Neural progenitor cell (in vitro differentiated cells): ENCODE results near the gene TMPRSS9. TPM values are rescaled to one million over a fixed set of nuclear protein-coding genes. Genes with fewer than 3 reads are reported as not detected.

Experiments used
- DNase-seq: peaks from one replicate; pipeline ENCODE4 v3.0.0-alpha.2; 2016; ENCODE audit warnings: low spot score
- H2AFZ ChIP-seq: fragments of 200-600 bp; sonication (generic); replicated peaks from 2 replicates; pipeline ENCODE4 v1.6.1; 2016; ENCODE audit warnings: antibody characterized with exemption
- H3F3A ChIP-seq: fragments of 200-600 bp; sonication (generic); 2 replicates; pipeline ENCODE4 v1.6.1; 2016; ENCODE audit warnings: antibody characterized with exemption, low read depth
- H3K27ac ChIP-seq: fragments of 200-600 bp; sonication (generic); 2 replicates; pipeline ENCODE4 v1.5.1; 2016; ENCODE audit warnings: mild to moderate bottlenecking
- H3K27me3 ChIP-seq: fragments of 200-600 bp; sonication (generic); 2 replicates; pipeline ENCODE4 v1.6.1; 2016; ENCODE audit warnings: mild to moderate bottlenecking, moderate library complexity
- H3K36me3 ChIP-seq: fragments of 200-600 bp; sonication (generic); 2 replicates; pipeline ENCODE4 v1.5.1; 2016
- H3K4me1 ChIP-seq: fragments of 200-600 bp; sonication (generic); 2 replicates; pipeline ENCODE4 v1.6.1; 2016; ENCODE audit warnings: mixed run types
- H3K4me2 ChIP-seq: fragments of 200-600 bp; sonication (generic); 2 replicates; pipeline ENCODE4 v1.6.1; 2016
- H3K4me3 ChIP-seq: fragments of 200-600 bp; sonication (generic); 2 replicates; pipeline ENCODE4 v1.5.1; 2016
- H3K79me2 ChIP-seq: fragments of 200-600 bp; sonication (generic); 2 replicates; pipeline ENCODE4 v1.6.1; 2016; ENCODE audit warnings: low read depth
- H3K9ac ChIP-seq: fragments of 200-600 bp; sonication (generic); 2 replicates; pipeline ENCODE4 v1.6.1; 2016
- H3K9me3 ChIP-seq: fragments of 200-600 bp; sonication (generic); 2 replicates; pipeline ENCODE4 v1.5.1; 2016; ENCODE audit warnings: low read depth
- H4K20me1 ChIP-seq: fragments of 200-600 bp; sonication (generic); 2 replicates; pipeline ENCODE4 v1.6.1; 2016; ENCODE audit warnings: low read depth
- H3K27ac Mint-ChIP-seq: 3 replicates; pipeline ENCODE4 v1.8.0; 2021; ENCODE audit warnings: mixed read lengths
- H3K27me3 Mint-ChIP-seq: 2 replicates; pipeline ENCODE4 v1.8.0; 2022; ENCODE audit warnings: low read depth, mild to moderate bottlenecking, inconsistent platforms, moderate library complexity, mixed read lengths; ENCODE audit not compliant: insufficient read depth
- H3K36me3 Mint-ChIP-seq: 3 replicates; pipeline ENCODE4 v1.8.0; 2021; ENCODE audit warnings: mixed read lengths
- H3K4me1 Mint-ChIP-seq: 3 replicates; pipeline ENCODE4 v1.8.0; 2021; ENCODE audit warnings: mixed read lengths
- H3K4me3 Mint-ChIP-seq: 3 replicates; pipeline ENCODE4 v1.8.0; 2021; ENCODE audit warnings: mild to moderate bottlenecking, moderate library complexity, mixed read lengths
- H3K9me3 Mint-ChIP-seq: 3 replicates; pipeline ENCODE4 v1.8.0; 2020; ENCODE audit warnings: mixed read lengths
- EZH2 ChIP-seq: fragments of 200-600 bp; sonication (generic); IDR thresholded peaks from 2 replicates; pipeline ENCODE4 v1.6.1; 2017; ENCODE audit warnings: antibody characterized with exemption, mild to moderate bottlenecking, moderate library complexity
- EZH2phosphoT487 ChIP-seq: fragments of 200-600 bp; sonication (generic); IDR thresholded peaks from 2 replicates; pipeline ENCODE4 v1.6.1; 2017; ENCODE audit warnings: antibody characterized with exemption
- total RNA-seq: library from RNA; depleted of rRNA; stranded (reverse); fragments of >200 nt; gene quantifications from 2 replicates; pipeline ENCODE4 v1.2.3, GENCODE V29; 2015; ENCODE audit warnings: low replicate concordance
- TF ChIP-seq, protein P1 (sequence below): fragments of 200-600 bp; sonication (generic); IDR thresholded peaks from 2 replicates; pipeline ENCODE4 v1.5.1; 2017; ENCODE audit warnings: antibody characterized with exemption, mild to moderate bottlenecking

The TMPRSS9 gene
- total RNA-seq, 1 donor from 2014 or later, result not detected

DNA sequence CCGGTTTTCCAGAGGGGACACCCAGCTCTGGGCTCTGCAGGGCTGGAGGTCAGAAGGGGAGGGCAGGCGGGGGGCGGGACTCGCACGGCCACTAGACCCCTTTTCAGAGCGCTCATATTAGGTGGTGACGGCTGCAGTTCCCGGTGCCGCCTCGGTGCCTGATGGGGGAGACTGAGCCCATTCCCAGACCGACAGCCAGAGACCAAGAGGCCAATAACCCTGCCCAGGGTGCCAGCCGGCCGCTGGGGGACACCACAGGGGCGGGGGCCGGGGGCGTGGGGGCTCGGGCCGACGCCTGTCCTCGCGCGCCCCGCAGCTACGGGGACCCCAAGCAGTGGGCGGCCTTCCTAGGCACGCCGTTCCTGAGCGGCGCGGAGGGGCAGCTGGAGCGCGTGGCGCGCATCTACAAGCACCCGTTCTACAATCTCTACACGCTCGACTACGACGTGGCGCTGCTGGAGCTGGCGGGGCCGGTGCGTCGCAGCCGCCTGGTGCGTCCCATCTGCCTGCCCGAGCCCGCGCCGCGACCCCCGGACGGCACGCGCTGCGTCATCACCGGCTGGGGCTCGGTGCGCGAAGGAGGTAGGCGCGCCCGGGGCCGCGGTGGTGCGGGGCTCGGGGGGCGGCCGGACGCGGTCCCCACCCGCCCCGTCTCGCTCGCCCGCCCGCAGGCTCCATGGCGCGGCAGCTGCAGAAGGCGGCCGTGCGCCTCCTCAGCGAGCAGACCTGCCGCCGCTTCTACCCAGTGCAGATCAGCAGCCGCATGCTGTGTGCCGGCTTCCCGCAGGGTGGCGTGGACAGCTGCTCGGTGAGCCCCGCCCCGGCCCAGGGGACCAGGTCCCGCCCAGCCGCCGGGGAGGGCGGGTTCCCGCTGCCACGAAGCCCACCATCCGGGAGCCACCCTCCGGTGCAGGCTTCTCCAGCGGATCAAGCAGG, 64.9 kb downstream of the TMPRSS9 start:
- H2AFZ ChIP-seq, result no peak overlapping the region
- H3K4me1 ChIP-seq, result peaks cover 18% of the 10 kb centered on the region
- Mint-ChIP-seq H3K4me1 (peaks cover 11% of the 10 kb centered on the region), H3K9me3 (no peaks in the 10 kb centered on the region), H3K27ac (no peak overlapping the region), H3K36me3 (peaks cover 2% of the 10 kb centered on the region), H3K4me3 (peak overlapping the region; percentile 70), H3K27me3 (peaks cover 18% of the 10 kb centered on the region)
- H3K9me3 ChIP-seq, result no peaks in the 10 kb centered on the region
- H3K27ac ChIP-seq, result no peak overlapping the region
- peaks cover 41% of the 10 kb centered on the region for H4K20me1 ChIP-seq
- TF ChIP-seq, protein P1, sequence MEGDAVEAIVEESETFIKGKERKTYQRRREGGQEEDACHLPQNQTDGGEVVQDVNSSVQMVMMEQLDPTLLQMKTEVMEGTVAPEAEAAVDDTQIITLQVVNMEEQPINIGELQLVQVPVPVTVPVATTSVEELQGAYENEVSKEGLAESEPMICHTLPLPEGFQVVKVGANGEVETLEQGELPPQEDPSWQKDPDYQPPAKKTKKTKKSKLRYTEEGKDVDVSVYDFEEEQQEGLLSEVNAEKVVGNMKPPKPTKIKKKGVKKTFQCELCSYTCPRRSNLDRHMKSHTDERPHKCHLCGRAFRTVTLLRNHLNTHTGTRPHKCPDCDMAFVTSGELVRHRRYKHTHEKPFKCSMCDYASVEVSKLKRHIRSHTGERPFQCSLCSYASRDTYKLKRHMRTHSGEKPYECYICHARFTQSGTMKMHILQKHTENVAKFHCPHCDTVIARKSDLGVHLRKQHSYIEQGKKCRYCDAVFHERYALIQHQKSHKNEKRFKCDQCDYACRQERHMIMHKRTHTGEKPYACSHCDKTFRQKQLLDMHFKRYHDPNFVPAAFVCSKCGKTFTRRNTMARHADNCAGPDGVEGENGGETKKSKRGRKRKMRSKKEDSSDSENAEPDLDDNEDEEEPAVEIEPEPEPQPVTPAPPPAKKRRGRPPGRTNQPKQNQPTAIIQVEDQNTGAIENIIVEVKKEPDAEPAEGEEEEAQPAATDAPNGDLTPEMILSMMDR, result peak; percentile 49
- TF ChIP-seq EZH2phosphoT487, result no peak
- peaks cover 36% of the 10 kb centered on the region for H3F3A ChIP-seq
- H3K36me3 ChIP-seq, result no peaks in the 10 kb centered on the region
- peak; percentile 85 for DNase-seq
- H3K4me3 ChIP-seq, result peak overlapping the region; percentile 52
- peaks cover 25% of the 10 kb centered on the region for H3K79me2 ChIP-seq
- H3K27me3 ChIP-seq, result no peaks in the 10 kb centered on the region
- peak overlapping the region; percentile 82 for H3K4me2 ChIP-seq
- H3K9ac ChIP-seq, result no peak overlapping the region

DNA sequence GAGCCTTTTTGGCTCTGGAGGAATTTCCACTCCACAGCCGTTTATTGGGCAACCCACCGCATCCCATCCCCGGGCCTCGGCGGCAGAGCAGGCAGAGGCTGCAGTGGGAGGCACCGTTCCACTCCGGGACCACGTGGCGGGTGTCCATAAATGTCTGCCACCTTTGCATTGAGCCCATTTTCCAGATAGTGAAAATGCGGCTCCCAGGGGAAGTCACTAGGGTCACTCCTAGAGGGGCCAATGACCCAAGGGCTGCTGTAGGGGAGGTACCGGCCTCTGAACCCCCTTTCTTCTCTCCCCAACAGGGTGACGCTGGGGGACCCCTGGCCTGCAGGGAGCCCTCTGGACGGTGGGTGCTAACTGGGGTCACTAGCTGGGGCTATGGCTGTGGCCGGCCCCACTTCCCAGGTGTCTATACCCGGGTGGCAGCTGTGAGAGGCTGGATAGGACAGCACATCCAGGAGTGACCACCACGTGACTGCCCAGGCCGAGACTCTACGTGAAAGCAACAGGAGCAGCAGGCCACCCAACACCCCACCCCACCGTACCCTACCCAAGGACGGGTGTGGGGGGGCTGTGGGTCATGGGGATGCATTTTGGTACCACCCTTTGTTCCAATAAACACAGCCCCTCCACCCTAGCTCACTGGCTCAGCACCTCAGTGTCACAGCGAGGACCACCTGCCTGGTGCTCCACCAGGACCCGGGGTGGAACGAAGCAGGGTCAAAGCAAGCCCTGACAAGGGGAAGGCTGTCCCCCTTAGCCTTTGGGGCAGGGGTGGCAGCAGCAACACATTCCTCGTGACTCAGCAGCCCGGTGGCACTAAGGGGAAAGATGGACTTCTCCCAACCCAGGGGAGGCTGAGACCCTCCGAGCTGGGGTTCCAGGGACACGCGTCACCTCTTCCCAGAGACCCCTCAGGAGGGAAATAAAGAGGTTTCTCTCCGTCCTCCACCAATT, 65.8 kb downstream of the TMPRSS9 start:
- Histone ChIP-seq H3K36me3 (no peaks in the 10 kb centered on the region), H3K9ac (no peak overlapping the region), H3K4me1 (peaks cover 18% of the 10 kb centered on the region), H3K79me2 (peaks cover 25% of the 10 kb centered on the region), H3K27ac (no peak overlapping the region), H3K9me3 (no peaks in the 10 kb centered on the region), H3K4me3 (peak overlapping the region; percentile 81), H3K4me2 (peak overlapping the region; percentile 82), H4K20me1 (peaks cover 38% of the 10 kb centered on the region), H3K27me3 (no peaks in the 10 kb centered on the region), H3F3A (peaks cover 43% of the 10 kb centered on the region), H2AFZ (no peak overlapping the region)
- peak overlapping the region; percentile 95 for H3K4me3 Mint-ChIP-seq
- TF ChIP-seq, protein P1, result no peak
- TF ChIP-seq EZH2 (no peak), EZH2phosphoT487 (no peak)
- peaks cover 20% of the 10 kb centered on the region for H3K27me3 Mint-ChIP-seq
- peaks cover 2% of the 10 kb centered on the region for H3K36me3 Mint-ChIP-seq
- DNase-seq, result no peak
- H3K27ac Mint-ChIP-seq, result no peak overlapping the region
- no peaks in the 10 kb centered on the region for H3K9me3 Mint-ChIP-seq
- H3K4me1 Mint-ChIP-seq, result peaks cover 11% of the 10 kb centered on the region

DNA sequence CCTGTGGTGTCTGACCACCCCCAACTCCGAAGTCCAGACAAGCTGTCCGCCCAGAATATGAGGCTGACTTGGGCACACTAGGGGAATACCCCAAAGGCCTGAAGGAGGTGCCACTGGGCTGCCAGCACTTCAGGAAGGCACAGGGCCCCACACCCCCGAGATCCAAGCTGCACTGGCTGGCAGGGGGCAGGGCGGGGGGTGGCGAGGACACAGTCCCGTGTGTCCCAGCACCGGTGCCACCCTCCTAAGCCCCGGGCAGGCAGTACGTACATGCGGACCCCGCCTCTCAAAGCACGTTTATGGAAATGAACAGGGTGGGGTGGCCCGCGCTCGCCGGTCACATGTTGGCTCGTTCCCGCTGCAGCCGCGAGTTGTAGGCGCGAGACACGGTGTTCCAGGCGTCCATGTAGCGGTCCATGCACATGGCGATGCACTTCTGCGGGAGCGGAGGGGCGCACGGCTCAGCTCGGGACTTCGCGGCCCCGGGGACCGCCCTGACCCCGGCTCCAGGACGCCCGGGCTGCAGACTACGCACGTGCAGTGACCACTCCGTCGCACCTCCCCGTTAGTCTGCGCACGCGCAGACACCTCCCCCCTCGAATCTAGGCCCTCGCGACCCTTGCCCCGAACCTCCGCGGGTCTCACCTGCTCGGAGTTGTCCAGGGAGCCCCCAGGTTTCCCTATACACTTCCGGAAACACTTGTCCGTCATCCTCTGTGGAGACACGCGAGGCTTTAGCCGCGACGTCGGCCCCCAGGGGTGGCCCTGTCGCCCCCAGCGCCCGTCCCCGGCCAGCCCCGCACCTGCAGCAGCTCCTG, 66.8 kb downstream of the TMPRSS9 start:
- H3K4me3 Mint-ChIP-seq, result peak overlapping the region; percentile 95
- Histone ChIP-seq H3K9me3 (no peaks in the 10 kb centered on the region), H3K27ac (peak overlapping the region; percentile 64), H3K4me3 (peak overlapping the region; percentile 81), H2AFZ (peak overlapping the region; percentile 93), H3K4me2 (peak overlapping the region; percentile 82), H3K9ac (peak overlapping the region; percentile 85), H4K20me1 (peaks cover 38% of the 10 kb centered on the region), H3K4me1 (peaks cover 18% of the 10 kb centered on the region), H3K27me3 (no peaks in the 10 kb centered on the region), H3F3A (peaks cover 46% of the 10 kb centered on the region), H3K79me2 (peaks cover 25% of the 10 kb centered on the region), H3K36me3 (no peaks in the 10 kb centered on the region)
- no peaks in the 10 kb centered on the region for H3K9me3 Mint-ChIP-seq
- H3K36me3 Mint-ChIP-seq, result peaks cover 2% of the 10 kb centered on the region
- peaks cover 11% of the 10 kb centered on the region for H3K4me1 Mint-ChIP-seq
- no peak for TF ChIP-seq EZH2phosphoT487
- TF ChIP-seq, protein P1, result no peak
- TF ChIP-seq EZH2, result no peak
- DNase-seq, result peak; percentile 79
- H3K27ac Mint-ChIP-seq, result no peak overlapping the region
- H3K27me3 Mint-ChIP-seq, result peaks cover 21% of the 10 kb centered on the region
